ENCODE data around the gene TWIST2. TPM values are rescaled to one million over a fixed set of nuclear protein-coding genes. Genes with fewer than 3 reads are reported as not detected.

TWIST2 gene
- total RNA-seq, 1 donor from 2014 or later, result 0.20 TPM

DNA sequence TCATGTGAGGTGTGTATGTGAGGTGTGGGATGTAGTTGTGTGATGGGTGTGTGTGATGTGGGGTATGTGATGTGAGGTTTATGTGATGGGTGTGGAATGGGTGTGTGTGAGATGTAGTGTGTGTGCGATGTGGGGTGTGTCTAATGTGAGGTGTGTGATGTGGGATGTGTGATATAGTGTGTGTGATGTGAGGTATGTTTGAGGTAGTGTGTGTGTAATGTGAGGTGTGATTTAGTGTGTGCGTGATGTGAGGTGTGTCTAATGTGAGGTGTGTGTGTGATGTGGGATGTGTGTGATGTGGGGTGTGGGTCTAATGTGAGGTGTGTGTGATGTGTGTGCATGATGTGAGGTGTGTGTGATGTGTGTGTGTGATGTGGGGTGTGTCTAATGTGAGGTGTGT is 55.3 kb downstream of the TWIST2 start:
- DNase-seq (ENCODE audit: low read depth in 2 of 2), result no peak

DNA sequence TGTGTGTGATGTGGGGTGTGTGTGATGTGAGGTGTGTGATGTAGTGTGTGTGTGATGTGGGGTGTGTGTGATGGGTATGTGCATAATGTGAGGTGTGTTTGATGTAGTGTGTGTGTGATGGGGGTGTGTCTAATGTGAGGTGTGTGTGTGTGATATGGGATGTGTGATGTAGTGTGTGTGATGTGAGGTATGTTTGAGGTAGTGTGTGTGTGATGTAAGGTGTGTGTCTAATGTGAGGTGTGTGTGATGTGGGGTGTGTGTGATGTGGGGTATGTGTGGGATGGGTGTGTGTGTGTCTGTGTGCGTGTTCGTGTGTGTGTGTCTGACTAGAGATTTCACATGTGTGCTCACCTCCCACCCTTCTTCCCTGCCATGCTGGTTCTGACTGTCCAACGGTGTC is 56.3 kb downstream of the TWIST2 start:
- no peak for DNase-seq (ENCODE audit: low read depth in 2 of 2)

DNA sequence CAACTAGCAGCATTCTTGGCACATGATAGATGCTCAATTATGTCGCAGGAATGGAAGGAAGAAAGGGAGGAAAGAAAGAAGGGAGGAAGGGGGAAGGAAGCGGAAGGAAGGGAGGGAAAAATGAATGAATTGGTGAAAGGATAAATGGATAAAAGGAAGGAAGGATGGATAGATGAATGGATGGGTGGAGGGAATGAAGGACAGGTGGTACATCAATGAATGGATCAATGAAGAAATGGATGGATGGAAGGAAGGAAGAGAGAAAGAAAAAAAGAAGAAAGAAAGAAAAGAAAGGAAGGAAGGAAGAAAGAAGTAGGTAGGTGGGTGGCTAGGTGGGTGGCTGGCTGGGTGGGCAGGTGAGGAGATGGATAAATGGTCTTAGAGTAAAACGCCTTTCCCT is 56.8 kb downstream of the TWIST2 start:
- DNase-seq (ENCODE audit: low read depth in 2 of 2), result no peak

DNA sequence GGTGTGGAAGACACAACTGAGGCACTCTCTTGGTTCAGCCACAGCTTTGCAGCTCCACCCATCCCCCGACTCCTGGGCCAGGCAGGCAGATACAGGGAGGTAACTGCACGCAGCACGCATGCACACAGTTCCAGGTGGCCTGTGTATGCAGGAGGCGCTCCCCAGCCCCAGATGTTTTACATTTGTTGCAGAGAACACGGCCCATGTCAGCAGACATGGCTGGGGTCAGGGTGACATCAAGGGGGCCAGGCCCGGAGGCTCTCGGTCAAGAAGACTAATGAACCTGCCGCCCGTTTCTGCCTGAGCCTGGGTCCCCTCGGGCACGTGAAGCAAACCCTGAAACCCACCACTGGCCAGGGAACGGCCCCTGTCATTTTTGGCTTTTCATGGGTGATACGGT is 57.3 kb downstream of the TWIST2 start:
- DNase-seq (ENCODE audit: low read depth in 2 of 2), result no peak

DNA sequence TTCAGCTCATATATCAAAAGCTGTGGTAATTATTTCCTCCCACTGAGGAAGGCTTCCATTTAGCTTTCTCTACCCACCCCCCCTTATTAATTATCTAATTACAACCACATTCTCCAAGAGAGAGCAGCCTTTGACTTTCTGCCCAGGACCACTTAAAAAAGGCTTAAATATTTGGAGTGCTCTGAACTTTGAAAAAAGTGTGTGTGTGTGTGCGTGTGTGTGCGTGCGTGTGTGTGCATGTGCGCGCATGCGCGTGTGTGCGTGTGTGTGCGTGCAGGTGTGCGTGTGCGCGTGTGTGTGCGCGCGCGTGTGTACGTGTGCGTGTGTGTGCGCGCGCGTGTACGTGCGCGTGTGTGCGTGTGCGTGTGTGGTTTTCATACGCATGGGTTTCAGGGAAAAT is 57.8 kb downstream of the TWIST2 start:
- no peak for DNase-seq (ENCODE audit: low read depth in 2 of 2)

DNA sequence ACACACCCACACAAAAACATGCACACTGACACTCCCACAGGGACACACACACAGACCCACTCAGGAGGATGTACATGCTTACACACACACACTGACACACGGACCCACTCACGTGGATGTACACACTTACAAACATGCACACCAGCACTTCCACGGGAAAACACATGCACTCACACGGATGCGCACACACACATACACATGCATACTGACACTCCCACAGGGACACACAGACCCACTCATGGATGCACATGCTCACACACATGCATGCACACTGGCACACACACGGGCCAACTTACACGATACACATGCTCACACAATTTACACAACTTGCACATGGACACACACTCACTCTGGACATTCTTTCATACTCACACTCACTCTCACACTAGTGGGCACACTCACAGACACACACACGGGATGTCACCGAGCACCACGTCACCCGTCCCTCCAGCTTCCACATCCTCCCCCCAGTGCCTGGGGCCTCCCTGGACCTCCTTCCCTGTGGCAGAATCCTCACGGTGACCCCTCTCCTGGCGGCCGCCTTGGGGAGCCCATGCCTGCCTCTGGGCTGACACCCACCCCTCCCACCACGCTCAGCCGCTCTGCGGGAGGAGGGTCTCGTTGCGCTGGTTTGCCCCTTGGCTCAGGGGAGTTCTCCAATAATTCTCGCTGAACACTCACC is 58.5 kb downstream of the TWIST2 start:
- no peak for DNase-seq (ENCODE audit: low read depth in 2 of 2)

DNA sequence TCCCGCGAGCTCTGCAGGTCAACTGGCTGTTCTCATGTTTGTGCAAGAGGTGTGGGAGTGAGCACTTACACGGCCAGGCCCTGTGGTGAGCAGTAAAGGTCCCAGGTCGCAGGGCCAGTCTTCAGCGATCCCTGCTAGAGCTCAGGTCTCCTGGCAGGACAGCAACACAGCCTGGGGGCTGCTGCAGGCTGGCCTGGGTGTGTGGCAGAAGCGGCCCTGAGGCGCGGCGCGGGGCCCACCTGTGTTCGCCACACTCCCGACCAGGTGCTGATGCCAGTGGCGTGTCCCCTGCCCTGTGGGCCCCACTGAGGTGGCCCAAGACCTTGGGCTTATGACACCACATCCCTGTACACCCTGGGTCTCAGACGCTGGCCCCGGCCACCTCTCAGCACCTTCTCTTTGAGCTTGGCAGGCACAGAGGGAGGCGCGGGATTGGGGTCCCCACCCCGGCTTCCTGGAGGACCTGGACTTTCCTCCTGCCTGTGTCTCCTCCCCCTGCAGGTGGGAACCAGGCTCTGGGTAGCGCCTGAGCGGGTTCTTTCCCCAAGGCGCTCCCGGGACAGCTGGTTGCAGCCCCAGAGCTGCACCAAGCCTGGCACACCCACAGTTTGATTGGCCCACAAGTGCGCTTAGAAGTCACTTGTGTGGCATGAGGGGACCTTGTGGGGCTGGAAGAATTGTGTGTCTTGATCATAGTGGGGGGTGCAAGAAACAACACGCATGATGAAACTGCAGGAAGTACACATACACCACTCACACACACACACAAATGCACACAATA is 59.2 kb downstream of the TWIST2 start:
- DNase-seq (ENCODE audit: low read depth in 2 of 2), result no peak

DNA sequence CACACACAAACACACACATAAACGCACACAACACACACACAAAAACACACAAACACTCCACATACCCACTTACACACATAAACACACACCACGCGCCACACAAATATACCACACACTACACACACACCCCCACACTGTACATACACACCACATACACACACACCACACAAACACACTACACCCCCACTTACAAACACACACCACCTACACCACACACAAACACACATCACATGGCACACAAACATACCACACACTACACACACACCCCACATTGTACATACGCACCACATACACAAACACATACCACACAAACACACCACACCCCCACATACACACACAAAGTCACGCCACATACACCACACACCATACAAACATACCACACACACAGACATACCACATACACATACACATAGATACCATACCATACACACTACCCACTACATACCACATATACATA is 59.9 kb downstream of the TWIST2 start:
- no peak for DNase-seq (ENCODE audit: low read depth in 2 of 2)

DNA sequence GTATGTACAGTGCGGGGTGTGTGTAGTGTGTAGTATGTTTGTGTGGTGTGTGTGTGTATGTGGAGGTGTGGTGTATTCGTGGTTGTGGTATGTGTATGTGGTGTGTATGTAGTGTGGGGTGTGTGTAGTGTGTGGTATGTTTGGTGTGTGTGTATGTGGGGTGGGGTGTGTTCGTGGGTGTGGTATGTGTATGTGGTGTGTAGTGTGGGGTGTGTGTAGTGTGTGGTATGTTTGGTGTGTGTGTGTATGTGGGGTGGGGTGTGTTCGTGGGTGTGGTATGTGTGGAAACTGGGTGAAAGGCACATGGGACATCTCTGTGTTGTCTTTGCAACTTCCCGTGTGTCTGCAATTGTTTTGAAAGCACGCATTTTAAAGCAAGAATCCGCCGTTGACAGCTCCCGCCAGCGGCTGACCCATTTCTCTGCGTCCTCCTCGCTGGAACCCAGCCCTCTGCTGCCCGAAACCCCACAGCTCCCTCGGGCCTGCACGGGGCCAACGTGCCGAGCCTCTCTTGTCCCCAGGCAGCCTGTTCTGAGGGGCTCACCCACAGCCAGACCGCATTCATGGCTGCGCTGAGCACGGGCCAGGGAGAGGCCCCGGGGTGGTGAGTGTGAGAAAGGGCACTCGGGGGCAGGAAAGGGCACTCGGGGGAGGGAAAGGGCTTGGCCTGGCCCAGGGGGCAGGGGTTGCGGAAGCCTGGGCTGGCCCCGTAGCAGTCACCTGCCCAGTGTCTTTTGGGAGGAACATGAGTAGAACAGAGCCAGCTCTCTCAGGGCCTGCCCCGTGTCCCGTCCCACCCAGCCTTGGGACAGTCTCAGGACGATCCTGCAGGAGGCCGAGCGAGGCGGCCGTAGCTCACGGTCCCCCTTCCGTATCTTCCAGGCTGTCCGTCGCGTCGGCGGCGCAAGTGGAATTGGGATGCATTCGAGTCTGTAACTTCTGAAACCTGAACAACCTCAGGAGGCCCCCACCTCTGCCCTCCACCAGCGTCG is 61.4 kb downstream of the TWIST2 start:
- DNase-seq (ENCODE audit: low read depth in 2 of 2), result peak; percentile 44 to 46

DNA sequence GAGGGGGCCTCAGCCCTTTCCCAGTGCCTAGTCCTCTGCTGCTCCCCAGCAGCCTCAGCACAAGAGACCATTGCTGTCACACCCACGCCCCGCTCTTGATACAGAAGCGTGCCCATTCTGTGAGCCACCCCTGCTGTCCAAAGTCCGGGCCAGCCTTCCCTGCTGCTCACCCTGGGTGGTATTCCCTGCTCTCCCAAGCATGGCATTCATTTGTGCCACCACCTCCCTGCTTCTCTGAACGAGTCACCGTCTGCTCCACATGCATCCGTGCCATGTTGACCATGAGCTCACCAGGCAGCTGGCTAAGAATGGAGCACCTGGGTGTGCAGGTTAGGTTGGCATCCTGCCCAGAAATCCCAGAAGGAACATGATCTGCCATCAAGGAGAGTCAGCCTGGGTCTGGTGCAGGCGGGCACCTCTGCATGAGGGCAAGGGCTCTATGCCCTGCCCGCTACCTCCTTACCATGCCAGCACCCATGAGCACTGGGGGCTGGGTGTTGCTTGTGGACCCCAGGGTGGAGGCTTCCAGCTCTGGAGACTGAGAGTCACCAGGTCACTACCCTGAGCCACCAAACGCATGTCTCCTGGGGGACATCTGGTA is 63.0 kb downstream of the TWIST2 start:
- no peak for DNase-seq (ENCODE audit: low read depth in 2 of 2)

DNA sequence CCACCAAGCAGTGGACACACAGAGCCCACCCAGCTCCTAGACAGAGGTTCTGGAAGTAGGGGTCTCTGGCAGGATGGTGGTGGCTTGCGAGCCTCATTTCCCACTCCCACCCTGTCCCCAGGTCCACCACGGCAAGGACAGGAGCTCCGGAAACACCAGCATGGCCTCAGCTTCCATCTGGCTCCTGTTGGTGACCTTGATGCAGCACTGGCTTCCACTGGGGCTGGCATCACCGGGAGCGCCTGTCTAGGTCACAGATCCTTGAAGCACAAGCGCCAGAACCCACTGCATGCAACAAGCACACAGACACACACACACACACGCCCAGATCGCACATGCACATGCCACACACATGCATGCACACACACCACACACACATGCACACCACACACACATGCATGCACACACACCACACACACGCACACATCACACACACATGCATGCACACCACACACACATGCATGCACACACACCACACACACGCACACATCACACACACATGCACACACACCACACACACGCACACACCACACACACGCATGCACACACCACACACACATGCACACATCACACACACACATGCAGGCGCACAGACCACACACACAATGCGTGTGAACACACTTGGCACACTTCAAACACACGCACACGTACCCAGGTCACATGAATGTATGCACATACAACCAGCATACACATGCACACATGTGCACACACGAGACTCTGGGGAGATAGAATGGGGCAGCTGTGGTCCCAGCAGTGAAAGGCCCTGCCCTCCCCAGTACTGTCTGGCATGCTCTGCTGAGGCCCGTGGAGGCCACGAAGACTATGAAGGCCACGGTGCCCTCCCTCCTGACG is 63.7 kb downstream of the TWIST2 start:
- DNase-seq (ENCODE audit: low read depth in 2 of 2), result no peak

DNA sequence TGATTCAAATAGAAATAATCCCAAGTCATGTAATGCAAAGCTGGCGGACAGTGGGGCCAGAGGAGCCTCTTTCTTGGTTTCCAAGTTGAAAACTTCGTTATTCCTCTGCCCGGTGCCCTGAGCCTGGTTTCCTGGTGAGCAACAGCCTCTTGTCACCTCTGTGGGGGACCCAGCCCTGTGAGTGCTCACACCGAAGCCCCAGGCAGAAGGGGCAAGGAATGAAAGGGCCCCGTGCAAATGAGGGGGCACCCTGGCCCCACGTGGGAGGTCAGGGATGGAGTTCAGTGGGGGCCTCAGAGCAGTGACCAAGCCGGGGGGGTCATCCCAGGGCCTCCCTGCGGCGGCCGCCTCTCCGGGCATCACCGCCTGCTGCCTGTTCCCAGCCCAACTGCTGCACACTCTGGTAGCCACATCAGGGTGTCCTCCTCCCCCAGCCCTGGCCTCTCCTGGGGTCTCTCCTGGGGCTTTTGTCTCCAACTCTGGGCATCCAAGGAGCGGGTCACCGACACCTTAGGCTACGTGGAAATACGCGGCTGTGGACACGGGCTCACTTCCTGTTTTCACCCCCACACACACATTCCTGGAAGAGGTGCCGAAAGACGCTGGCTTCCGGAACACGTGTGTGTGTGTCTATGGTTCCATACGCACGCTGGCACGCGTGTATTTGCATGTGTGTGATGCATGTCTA is 64.5 kb downstream of the TWIST2 start:
- DNase-seq (ENCODE audit: low read depth in 2 of 2), result peak in 1 of 2 donors; percentile 29

DNA sequence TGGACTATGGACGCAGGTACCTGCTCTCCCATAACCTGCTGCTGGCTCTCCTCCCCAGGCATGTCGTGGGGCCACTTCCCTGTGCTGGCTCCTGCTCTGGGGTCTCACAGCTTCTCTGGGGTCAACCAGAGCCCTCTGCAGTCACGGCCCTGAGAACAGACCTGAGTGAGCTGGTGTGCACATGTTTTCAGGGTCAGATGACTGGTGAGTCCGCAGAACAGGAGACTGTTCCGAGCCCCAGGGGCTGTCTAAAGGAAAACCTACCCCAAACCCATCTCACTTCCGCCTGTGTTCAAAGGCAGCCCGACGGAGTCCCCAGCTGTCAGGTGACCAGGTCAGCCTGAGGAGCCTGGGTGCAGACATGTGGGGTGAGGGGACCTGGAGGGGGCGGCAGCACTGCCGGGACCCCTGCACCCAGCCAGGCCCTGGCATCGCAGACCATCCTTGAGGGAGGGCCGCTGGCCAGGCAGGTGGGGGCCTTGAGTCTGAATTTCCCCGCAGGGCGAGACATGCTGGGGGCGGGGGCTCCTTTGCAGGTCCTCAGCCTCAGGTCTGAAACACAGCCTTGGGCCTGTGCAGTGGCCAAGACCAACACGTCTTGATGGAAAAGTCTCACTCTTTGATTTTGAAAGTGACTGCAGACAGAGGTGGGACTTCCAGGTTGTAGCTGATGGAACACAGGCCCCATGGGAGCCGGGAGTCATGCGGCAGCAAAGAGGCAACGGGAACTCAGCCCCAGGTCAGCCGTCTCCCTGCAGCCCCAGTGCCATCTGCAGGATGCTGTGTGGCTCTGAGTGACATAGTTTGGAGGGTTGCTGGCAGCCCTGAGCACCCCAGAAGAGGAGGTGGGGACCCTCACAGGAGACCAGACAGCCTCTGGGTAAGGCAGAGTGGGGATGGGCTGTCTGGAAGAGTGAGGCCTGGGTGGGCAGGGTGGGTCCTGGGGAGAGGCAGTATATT is 65.3 kb downstream of the TWIST2 start:
- DNase-seq (ENCODE audit: low read depth in 2 of 2), result no peak

DNA sequence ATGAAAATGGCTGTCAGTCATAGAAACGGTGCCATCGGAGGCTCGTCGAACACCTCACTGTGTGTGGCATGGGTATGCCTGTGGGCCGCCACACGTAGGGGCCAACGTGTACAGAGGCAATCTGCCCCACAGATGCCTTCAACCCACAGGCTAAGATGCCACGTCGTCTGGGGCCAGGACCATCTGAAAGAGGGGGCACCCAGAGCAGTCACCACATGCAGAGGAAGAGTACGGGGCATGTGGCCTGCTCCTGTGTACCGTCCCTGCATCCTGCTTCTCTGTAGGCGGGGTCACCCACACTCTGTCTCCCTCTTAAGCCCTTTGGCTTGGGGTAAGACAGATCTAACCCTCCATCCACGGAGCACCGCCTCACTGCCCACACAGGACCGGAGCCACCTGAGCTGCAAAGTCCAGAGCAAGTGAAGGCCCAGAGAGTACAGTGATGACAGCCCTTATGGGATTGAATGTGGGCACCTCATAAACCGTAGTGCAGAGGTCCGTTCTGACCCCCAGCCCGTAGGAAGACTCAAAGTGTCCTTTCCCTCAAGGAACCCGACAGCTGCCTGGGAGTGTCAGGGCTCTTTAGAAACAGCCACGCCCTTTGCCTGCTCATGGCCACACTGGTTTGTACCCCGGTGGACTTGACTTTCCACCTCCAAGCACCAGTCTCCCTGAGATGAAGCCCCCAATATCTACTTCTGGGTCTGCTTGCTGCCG is 66.2 kb downstream of the TWIST2 start:
- DNase-seq (ENCODE audit: low read depth in 2 of 2), result no peak

DNA sequence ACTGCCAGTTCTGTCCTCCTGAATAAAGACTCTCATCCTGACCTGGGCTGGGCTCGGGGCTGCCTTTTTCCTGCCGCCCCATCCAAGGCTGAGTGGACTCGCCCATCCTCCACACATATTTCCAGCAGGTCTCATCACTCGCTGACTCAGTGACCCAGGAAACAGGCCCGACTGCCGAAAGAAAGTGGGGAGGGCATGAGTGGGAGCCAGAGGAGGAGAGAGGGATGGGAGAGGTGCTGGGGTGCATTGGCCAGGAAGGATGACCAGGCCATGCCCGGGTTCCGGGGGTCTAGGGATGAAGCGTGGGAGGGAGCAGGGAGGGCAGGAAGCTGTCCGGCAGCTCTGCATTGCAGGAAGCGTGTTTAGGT is 66.7 kb downstream of the TWIST2 start:
- DNase-seq (ENCODE audit: low read depth in 2 of 2), result peak in 1 of 2 donors; percentile 62

DNA sequence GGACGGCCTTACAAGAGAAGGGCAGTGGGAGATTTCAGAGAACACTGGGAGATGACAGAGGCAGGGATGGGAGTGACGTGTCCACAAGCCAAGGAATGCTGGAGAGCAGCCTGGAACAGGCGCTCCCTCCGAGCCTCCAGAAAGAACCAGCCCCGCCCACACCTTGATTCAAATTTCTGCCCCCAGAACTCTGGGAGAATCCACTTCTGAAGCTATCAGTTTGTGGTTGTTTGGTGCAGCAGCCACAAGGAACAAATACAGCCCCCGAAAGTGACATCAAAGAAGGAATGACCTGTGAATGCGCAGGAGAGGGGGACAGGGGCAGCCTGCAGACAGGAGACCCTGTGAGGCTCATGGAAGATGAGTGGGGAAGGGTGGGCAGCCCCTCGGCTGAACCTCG is 67.3 kb downstream of the TWIST2 start:
- no peak for DNase-seq (ENCODE audit: low read depth in 2 of 2)

DNA sequence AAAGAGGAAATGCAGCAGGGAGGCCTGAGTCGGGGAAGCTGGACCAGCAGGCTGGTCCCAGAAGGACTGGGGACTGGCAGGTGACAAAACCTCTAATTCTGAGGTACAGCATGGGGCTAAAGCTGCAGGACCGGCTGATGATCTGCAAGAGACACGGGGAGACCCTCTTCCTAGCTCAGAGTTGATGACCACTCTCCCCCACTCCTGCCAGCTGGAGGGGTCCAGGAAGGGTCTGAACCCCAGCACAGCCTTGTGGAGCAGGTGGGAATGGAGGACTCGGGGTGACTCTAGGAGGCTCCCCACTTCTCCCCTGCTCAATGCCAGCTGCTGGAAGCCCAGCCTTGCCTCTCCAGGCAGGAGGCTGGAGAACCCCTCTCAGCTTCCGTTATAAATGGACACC is 67.7 kb downstream of the TWIST2 start:
- DNase-seq (ENCODE audit: low read depth in 2 of 2), result no peak
